Mesothelial cell of epicardium (in vitro differentiated cells): ENCODE data around the gene NFKBIE. TPM values are rescaled to one million over a fixed set of nuclear protein-coding genes. Genes with fewer than 3 reads are reported as not detected.

ENCODE experiments used
- DNase-seq, 2 experiments: peaks; one replicate each; pipeline ENCODE4 v3.0.0; 2021; ENCODE audit warnings: low spot score in 2 of 2; ENCODE audit not compliant: unreplicated experiment in 2 of 2
- H3K27ac Mint-ChIP-seq: 2 replicates; pipeline ENCODE4 v1.8.0; 2021; ENCODE audit warnings: mixed read lengths
- H3K27me3 Mint-ChIP-seq: 2 replicates; pipeline ENCODE4 v1.8.0; 2021; ENCODE audit warnings: low read depth, mixed read lengths
- H3K36me3 Mint-ChIP-seq: 2 replicates; pipeline ENCODE4 v1.8.0; 2021; ENCODE audit warnings: mixed read lengths
- H3K4me1 Mint-ChIP-seq: 2 replicates; pipeline ENCODE4 v1.8.0; 2021; ENCODE audit warnings: mixed read lengths
- H3K4me3 Mint-ChIP-seq: 2 replicates; pipeline ENCODE4 v1.8.0; 2021; ENCODE audit warnings: mild to moderate bottlenecking, moderate library complexity, mixed read lengths
- H3K9me3 Mint-ChIP-seq: 2 replicates; pipeline ENCODE4 v1.8.0; 2021; ENCODE audit warnings: mixed read lengths
- CTCF ChIP-seq: fragments of 200-600 bp; sonication (generic); IDR thresholded peaks from one replicate; pipeline ENCODE4 v1.5.0; 2021; ENCODE audit warnings: antibody characterized with exemption; ENCODE audit not compliant: unreplicated experiment
- total RNA-seq: library from RNA; stranded (reverse); gene quantifications from 3 replicates; pipeline ENCODE4 v1.2.1, GENCODE V29; 2021

The NFKBIE gene
- total RNA-seq, 1 donor from 2014 or later: 9.7 TPM

DNA sequence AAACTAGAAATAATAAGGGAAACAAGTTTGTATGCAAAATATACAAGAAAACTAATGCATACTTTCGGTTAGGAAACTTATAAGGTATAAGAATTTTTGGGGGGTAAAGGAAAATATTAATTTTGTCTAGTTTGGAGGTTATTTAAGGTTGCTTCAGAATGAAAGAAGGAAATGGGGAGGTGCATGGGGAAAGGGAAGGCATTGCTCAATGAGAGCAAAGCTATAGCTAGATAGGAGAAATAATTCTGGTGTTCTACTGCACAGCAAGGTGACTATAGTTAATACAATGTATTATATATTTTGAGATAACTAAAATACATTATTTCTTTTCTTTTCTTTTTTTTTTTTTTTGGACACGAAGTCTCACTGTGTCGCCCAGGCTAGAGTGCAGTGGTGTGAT, 54.1 kb downstream of the NFKBIE start:
- no peak for TF ChIP-seq CTCF
- H3K4me3 Mint-ChIP-seq: no peak overlapping the region
- H3K36me3 Mint-ChIP-seq: no peaks in the 10 kb centered on the region
- peaks cover 7% of the 10 kb centered on the region for H3K4me1 Mint-ChIP-seq
- no peak overlapping the region for H3K27ac Mint-ChIP-seq
- no peaks in the 10 kb centered on the region for H3K9me3 Mint-ChIP-seq
- peaks cover 4% of the 10 kb centered on the region for H3K27me3 Mint-ChIP-seq
- DNase-seq: no peak

Other genes starting within 250 kb of the NFKBIE start
- gene MRPL14, start 138.1 kb downstream of the NFKBIE start, total RNA-seq: 46.9 to 50.9 TPM (median 49.5 TPM) in 3 replicates
- gene TMEM63B, start 138.0 kb downstream of the NFKBIE start, total RNA-seq: 44.7 to 54.9 TPM (median 49.3 TPM) in 3 replicates
- not detected in 3 replicates for gene CAPN11, start 106.7 kb downstream of the NFKBIE start, total RNA-seq
- not detected in 3 replicates for gene MYMX, start 48.6 kb downstream of the NFKBIE start, total RNA-seq
- 13.2 to 13.9 TPM (median 13.9 TPM) in 3 replicates for gene SLC29A1, start 42.0 kb downstream of the NFKBIE start, total RNA-seq
- 992 to 1,038 TPM (median 1,015 TPM) in 3 replicates for gene HSP90AB1, start 18.4 kb downstream of the NFKBIE start, total RNA-seq
- 33.4 to 38.2 TPM (median 37.1 TPM) in 3 replicates for gene SLC35B2, start 8.0 kb downstream of the NFKBIE start, total RNA-seq
- gene TMEM151B, start 4.9 kb upstream of the NFKBIE start, total RNA-seq: 0.45 to 0.80 TPM (median 0.56 TPM) in 3 replicates
- 31.6 to 33.5 TPM (median 33.4 TPM) in 3 replicates for gene AARS2, start 47.8 kb upstream of the NFKBIE start, total RNA-seq
- gene SPATS1, start 77.1 kb upstream of the NFKBIE start, total RNA-seq: not detected in 3 replicates
- 25.6 to 26.0 TPM (median 25.7 TPM) in 3 replicates for gene CDC5L, start 122.2 kb upstream of the NFKBIE start, total RNA-seq